CD4-positive, alpha-beta T cell (primary cell): ENCODE data around the gene ATP13A3. TPM values are rescaled to one million over a fixed set of nuclear protein-coding genes. Genes with fewer than 3 reads are reported as not detected.

Experiments used
- ATAC-seq: fragments of 200-7000 bp; cut with Tn5 transposase; one replicate; pipeline ENCODE4 v1.10.0; 2022; ENCODE audit warnings: mild to moderate bottlenecking; ENCODE audit not compliant: poor library complexity
- CTCF ChIA-PET: fragments of 350-600 bp; sonication (Branson Sonifier 250); formaldehyde crosslinking; loops from one replicate; lab custom pipeline; 2021; ENCODE audit warnings: antibody characterized with exemption, inconsistent platforms; lab: Charles Lee
- POLR2A ChIA-PET: fragments of 350-600 bp; sonication (Branson Sonifier 250); formaldehyde crosslinking; loops from one replicate; lab custom pipeline; 2021; ENCODE audit warnings: antibody characterized with exemption, inconsistent platforms; lab: Charles Lee
- DNase-seq, 14 experiments: peaks; one replicate each; pipeline ENCODE4 v3.0.0-alpha.2; 2013 to 2020; ENCODE audit warnings: mixed read lengths in 2 of 14
- H3K27ac ChIP-seq, 2 donors: one replicate each; pipeline versions ENCODE4 v1.5.1 to v1.7.0; 2013; ENCODE audit warnings: low read length in 2 of 2, low read depth in 1 of 2, mild to moderate bottlenecking in 1 of 2
- H3K27me3 ChIP-seq, 2 experiments: 1 replicate in 1 of 2; 2 replicates in 1 of 2; pipeline versions ENCODE4 v1.6.1 to v1.7.0; 2013; ENCODE audit warnings: low read length in 2 of 2, control low read depth in 1 of 2, mild to moderate bottlenecking in 1 of 2, moderate library complexity in 1 of 2; ENCODE audit not compliant: insufficient read depth in 2 of 2, control insufficient read depth in 1 of 2
- H3K36me3 ChIP-seq: one replicate; pipeline ENCODE4 v1.6.1; 2013; ENCODE audit warnings: low read length, control low read depth; ENCODE audit not compliant: insufficient read depth
- H3K4me1 ChIP-seq: one replicate; pipeline ENCODE4 v1.6.1; 2013; ENCODE audit warnings: low read length, control low read depth; ENCODE audit not compliant: insufficient read depth
- H3K4me3 ChIP-seq: one replicate; pipeline ENCODE4 v1.5.1; 2013; ENCODE audit warnings: mild to moderate bottlenecking, low read length, moderate library complexity
- H3K9me3 ChIP-seq, 2 experiments: 1 replicate in 1 of 2; 2 replicates in 1 of 2; pipeline versions ENCODE4 v1.6.1 to v1.7.0; 2013; ENCODE audit warnings: low read length in 2 of 2, mild to moderate bottlenecking in 2 of 2, control low read depth in 1 of 2, moderate library complexity in 1 of 2; ENCODE audit not compliant: control insufficient read depth in 1 of 2, insufficient read depth in 1 of 2
- H3K27ac Mint-ChIP-seq: one replicate; pipeline ENCODE4 v1.8.0; 2020; ENCODE audit warnings: mixed read lengths
- H3K27me3 Mint-ChIP-seq: one replicate; pipeline ENCODE4 v1.8.0; 2021; ENCODE audit warnings: mixed read lengths
- H3K36me3 Mint-ChIP-seq: one replicate; pipeline ENCODE4 v1.8.0; 2021; ENCODE audit warnings: low read depth, mixed read lengths
- H3K4me1 Mint-ChIP-seq: one replicate; pipeline ENCODE4 v1.8.0; 2021; ENCODE audit warnings: low read depth, mixed read lengths
- H3K4me3 Mint-ChIP-seq: one replicate; pipeline ENCODE4 v1.8.0; 2020; ENCODE audit warnings: mild to moderate bottlenecking, mixed read lengths
- H3K9me3 Mint-ChIP-seq: one replicate; pipeline ENCODE4 v1.8.0; 2020; ENCODE audit warnings: mixed read lengths
- intact Hi-C, 2 experiments: fragments of 100-400 bp; cut with DNase I in 1 of 2; cut with micrococcal nuclease in 1 of 2; formaldehyde crosslinking; loops; one replicate each; pipeline versions ENCODE4 v1.15.1 to v1.9.0; 2023 to 2025; cut with DNase I, micrococcal nuclease
- total RNA-seq, 174 experiments: library from RNA in 2 of 174; stranded (reverse) in 2 of 174; gene quantifications; one replicate each; pipeline ENCODE4 v1.2.3 and lab custom pipeline; 2021 to 2026
- TF ChIP-seq, protein P1 (sequence below): fragments of 200-600 bp; IDR thresholded peaks from one replicate; pipeline ENCODE4 v1.8.0; 2022; ENCODE audit warnings: antibody characterized with exemption, mild to moderate bottlenecking

The ATP13A3 gene
- total RNA-seq, 2 experiments from 2014 or later = 46.5 to 52.7 TPM

DNA sequence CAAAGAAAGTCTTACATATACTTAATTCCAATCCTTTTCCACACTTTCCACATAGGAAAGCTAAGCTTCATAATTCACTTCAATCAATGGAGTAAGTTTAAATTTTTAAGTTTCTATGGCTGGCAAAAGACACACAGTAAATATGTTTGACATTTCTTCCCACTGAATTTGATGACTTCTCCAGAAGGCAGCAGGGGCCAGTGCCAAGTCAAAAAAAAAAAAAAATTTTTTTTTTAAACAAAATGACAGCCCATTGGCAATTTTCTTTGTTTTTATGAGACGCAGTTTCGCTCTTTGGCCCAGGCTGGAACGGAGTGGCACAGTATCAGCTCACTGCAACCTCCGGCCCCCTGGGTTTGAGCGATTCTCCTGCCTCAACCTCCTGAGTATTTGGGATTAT is 28.7 kb downstream of the ATP13A3 start:
- TF ChIP-seq, protein P1, sequence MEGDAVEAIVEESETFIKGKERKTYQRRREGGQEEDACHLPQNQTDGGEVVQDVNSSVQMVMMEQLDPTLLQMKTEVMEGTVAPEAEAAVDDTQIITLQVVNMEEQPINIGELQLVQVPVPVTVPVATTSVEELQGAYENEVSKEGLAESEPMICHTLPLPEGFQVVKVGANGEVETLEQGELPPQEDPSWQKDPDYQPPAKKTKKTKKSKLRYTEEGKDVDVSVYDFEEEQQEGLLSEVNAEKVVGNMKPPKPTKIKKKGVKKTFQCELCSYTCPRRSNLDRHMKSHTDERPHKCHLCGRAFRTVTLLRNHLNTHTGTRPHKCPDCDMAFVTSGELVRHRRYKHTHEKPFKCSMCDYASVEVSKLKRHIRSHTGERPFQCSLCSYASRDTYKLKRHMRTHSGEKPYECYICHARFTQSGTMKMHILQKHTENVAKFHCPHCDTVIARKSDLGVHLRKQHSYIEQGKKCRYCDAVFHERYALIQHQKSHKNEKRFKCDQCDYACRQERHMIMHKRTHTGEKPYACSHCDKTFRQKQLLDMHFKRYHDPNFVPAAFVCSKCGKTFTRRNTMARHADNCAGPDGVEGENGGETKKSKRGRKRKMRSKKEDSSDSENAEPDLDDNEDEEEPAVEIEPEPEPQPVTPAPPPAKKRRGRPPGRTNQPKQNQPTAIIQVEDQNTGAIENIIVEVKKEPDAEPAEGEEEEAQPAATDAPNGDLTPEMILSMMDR = no peak
- Mint-ChIP-seq H3K4me3 (no peak overlapping the region), H3K36me3 (peaks cover 74% of the 10 kb centered on the region), H3K27ac (no peak overlapping the region), H3K4me1 (no peaks in the 10 kb centered on the region), H3K27me3 (no peaks in the 10 kb centered on the region), H3K9me3 (no peaks in the 10 kb centered on the region)
- Histone ChIP-seq H3K27ac (no peak overlapping the region), H3K4me3 (no peak overlapping the region), H3K9me3 (no peaks in the 10 kb centered on the region), H3K36me3 (peaks cover 19% of the 10 kb centered on the region), H3K27me3 (no peaks in the 10 kb centered on the region), H3K4me1 (no peaks in the 10 kb centered on the region)
- ATAC-seq (no peak), DNase-seq (no peak)
- ChIA-PET POLR2A (no interaction called here), CTCF (no interaction called here)
- intact Hi-C loops = no loop called here

DNA sequence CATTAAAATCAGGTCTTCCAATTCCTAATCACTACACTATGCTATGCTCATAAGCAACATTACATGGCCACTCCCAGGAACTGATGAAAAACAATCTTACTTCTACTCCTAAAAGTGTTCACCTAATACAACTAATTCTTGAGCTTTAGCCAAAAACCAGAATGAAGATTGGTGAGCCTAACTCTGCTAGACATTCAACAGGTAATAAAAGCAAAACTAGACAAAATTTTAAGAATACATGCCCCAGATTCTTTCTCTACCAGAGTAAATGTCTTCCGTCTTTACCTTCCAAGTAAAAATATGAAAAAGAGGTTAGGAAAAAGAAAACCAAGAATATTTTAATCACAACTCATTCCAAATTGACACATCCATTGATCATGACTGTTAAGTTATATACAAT is 31.3 kb downstream of the ATP13A3 start:
- Histone ChIP-seq H3K36me3 (peaks cover 40% of the 10 kb centered on the region), H3K27ac (no peak overlapping the region), H3K9me3 (no peaks in the 10 kb centered on the region), H3K4me3 (no peak overlapping the region), H3K27me3 (no peaks in the 10 kb centered on the region), H3K4me1 (no peaks in the 10 kb centered on the region)
- Mint-ChIP-seq H3K27me3 (no peaks in the 10 kb centered on the region), H3K27ac (no peak overlapping the region), H3K36me3 (peaks cover 80% of the 10 kb centered on the region), H3K9me3 (no peaks in the 10 kb centered on the region), H3K4me3 (no peak overlapping the region), H3K4me1 (no peaks in the 10 kb centered on the region)
- no peak for DNase-seq
- intact Hi-C loops = no loop called here
- POLR2A ChIA-PET = no interaction called here
- ATAC-seq = no peak
- TF ChIP-seq, protein P1 = no peak
- CTCF ChIA-PET = no interaction called here

DNA sequence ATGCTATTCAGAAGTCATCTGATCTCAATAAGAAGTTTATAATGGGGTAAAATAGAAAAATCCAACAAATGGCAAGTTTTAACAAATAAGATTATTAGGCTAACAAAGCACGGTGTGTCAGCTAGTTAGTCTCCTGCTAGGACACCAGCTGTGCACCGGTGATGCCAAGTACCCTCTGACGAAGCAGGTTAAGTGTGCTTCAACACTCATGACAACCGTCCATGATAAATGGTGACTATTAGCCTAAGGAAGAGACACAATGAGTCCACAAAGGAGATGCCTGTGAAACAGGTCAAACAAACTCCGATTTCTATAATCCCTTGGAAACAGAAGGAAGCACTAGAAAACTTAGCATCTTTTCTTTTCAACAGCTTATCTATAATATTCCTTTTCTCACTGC is 36.5 kb downstream of the ATP13A3 start:
- H3K27me3 ChIP-seq = no peaks in the 10 kb centered on the region
- intact Hi-C loops = no loop called here
- TF ChIP-seq, protein P1 = no peak
- CTCF ChIA-PET = interaction anchor here (1.1 kb wide), 1 partner anchor 20 kb away, joined by 4 read pairs; no protein-coding TSS in a partner anchor
- H3K4me1 ChIP-seq = no peaks in the 10 kb centered on the region
- DNase-seq (no peak), ATAC-seq (no peak)
- Mint-ChIP-seq H3K36me3 (peaks cover 91% of the 10 kb centered on the region), H3K27ac (no peak overlapping the region), H3K27me3 (no peaks in the 10 kb centered on the region), H3K4me1 (no peaks in the 10 kb centered on the region), H3K9me3 (no peaks in the 10 kb centered on the region), H3K4me3 (no peak overlapping the region)
- no peak overlapping the region for H3K27ac ChIP-seq
- no peak overlapping the region for H3K4me3 ChIP-seq
- peaks cover 64% of the 10 kb centered on the region for H3K36me3 ChIP-seq
- POLR2A ChIA-PET = no interaction called here
- H3K9me3 ChIP-seq = no peaks in the 10 kb centered on the region
